MG63 (cell line): ENCODE measurements around the gene SETD9. TPM values are rescaled to one million over a fixed set of nuclear protein-coding genes. Genes with fewer than 3 reads are reported as not detected.

Source experiments
- DNase-seq: peaks from one replicate; pipeline ENCODE4 v3.0.0-alpha.2; 2020
- H3K27me3 ChIP-seq: fragments of 250-450 bp; sonication (Bioruptor Pico); 2 replicates; pipeline ENCODE4 v1.5.1; 2020; ENCODE audit warnings: mild to moderate bottlenecking, moderate library complexity
- H3K36me3 ChIP-seq: fragments of 250-450 bp; sonication (Bioruptor Pico); 2 replicates; pipeline ENCODE4 v1.5.1; 2020; ENCODE audit warnings: mild to moderate bottlenecking, moderate library complexity
- H3K4me3 ChIP-seq: fragments of 250-450 bp; sonication (Bioruptor Pico); 2 replicates; pipeline ENCODE4 v1.5.1; 2020; ENCODE audit warnings: mild to moderate bottlenecking, moderate library complexity
- H3K9me3 ChIP-seq: fragments of 250-450 bp; sonication (Bioruptor Pico); 2 replicates; pipeline ENCODE4 v1.5.1; 2020; ENCODE audit warnings: mild to moderate bottlenecking, moderate library complexity
- total RNA-seq: library from RNA; depleted of rRNA; stranded (reverse); fragments of >200 nt; shearing (Covaris generic); gene quantifications from 2 replicates; pipeline ENCODE4 v1.2.3, GENCODE V29; 2014; ENCODE audit warnings: low replicate concordance; rRNA removed

SETD9 gene, protein sequence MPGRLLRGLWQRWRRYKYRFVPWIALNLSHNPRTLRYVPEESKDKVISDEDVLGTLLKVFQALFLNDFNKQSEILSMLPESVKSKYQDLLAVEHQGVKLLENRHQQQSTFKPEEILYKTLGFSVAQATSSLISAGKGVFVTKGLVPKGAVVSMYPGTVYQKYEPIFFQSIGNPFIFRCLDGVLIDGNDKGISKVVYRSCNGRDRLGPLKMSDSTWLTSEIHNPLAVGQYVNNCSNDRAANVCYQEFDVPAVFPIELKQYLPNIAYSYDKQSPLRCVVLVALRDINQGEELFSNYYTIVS
- 16.0 and 22.5 TPM in 2 replicates for total RNA-seq

DNA sequence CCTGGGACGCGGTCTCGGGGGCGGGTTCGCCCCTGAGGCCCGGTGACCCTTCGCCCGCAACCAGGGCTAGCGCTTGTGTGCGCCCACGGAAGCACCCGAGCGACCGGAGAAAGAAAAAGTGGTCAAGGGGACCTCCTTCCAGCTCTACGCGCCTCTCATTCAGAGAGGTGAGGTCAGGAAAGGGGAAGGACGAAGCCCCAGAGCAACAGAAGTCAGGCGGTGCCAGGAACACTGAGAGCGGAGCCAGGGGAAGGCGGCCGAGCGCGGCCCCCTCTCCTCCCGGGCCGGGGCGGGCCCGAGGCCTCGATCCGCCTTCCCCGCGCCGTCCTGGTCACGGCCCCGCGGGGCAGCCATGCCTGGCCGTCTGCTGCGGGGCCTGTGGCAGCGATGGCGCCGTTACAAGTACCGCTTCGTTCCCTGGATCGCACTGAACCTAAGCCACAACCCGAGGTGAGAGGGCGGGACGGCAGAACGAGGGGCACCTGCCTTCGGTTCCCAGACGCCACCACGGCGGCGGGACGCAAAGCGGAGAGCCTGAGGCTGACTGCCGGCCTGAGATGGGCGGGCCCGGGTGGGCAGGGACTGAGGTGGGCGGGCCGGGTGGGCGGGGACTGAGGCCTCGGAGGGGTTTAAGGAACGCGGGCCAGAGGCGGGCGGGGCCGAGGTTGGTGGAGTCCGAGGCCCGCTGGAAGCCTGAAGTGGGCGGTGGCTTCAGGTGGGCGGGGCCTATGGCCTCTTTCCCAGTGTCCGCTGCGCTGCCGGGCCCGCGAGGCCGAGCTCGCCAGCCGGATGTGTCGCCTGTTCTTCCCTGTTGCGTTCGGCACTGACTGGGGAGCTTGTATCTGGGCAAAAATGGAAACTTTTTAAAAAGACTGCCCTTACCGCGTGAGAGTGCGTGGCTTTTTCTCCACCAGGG lies at the start of gene SETD9:
SETD9 (plus strand) TSS at position 303 of the 916 bp plus-strand sequence; CDS start at position 353, 50 bp downstream.
- Histone ChIP-seq H3K4me3 (peak within 1 kb of the TSS; percentile 82), H3K9me3 (no peaks in the 10 kb centered on the region; the same call in 1 of the 2 replicates), H3K36me3 (no peaks in the 10 kb centered on the region), H3K27me3 (no peaks in the 10 kb centered on the region)
- peak; percentile 97 for DNase-seq

DNA sequence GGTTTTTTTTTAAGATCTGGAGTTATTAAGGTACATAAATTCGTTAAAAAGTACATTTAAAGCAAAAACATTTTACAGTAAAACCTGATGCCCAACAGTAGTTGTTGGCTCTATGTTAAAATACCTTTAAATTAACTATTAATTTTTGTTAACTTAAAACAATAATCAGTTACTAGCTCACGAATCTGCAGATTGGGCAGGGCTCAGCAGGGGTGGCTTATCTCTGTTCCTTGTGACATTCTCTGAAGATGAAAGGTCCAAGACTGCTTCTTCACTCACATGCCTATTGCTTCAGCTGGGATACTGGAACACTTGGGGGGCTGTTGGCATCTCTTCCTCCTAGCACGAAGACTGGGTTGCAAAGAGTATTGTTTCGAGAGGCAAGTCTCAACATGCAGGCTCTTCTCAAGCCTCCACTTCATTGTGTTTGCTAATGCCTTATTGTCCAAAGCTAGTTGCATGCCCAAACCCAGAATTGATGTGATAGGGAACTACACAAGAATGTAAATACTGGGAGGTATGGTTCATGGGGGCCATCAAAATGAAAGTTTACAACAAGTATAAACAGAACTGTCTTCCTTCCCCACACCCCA lies 47.4 kb upstream of the SETD9 start:
- DNase-seq: no peak
- peaks cover 61% of the 10 kb centered on the region for H3K36me3 ChIP-seq
- H3K27me3 ChIP-seq: no peaks in the 10 kb centered on the region
- H3K4me3 ChIP-seq: no peak overlapping the region
- no peaks in the 10 kb centered on the region for H3K9me3 ChIP-seq

DNA sequence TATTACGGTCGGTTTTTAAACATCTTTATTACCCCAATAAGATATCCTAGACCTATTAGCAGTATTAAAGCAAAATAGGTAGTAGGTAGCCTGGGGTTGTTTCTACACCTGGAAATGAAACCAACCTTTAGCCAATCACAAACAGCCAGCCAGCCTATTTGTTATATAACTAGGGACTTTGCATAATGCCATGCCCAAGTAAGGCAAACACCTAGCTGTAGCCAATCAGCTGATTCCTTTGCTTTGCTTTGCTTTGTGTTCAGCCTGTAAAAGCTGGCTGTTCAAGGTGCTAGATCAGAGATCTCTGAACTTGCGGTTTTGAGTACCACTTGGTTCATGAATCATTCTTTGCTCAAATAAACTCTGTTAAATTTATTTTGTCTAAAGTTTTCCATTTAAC lies 46.5 kb upstream of the SETD9 start:
- no peak for DNase-seq
- H3K4me3 ChIP-seq: no peak overlapping the region
- peaks cover 65% of the 10 kb centered on the region for H3K36me3 ChIP-seq
- no peaks in the 10 kb centered on the region for H3K27me3 ChIP-seq
- no peaks in the 10 kb centered on the region for H3K9me3 ChIP-seq

DNA sequence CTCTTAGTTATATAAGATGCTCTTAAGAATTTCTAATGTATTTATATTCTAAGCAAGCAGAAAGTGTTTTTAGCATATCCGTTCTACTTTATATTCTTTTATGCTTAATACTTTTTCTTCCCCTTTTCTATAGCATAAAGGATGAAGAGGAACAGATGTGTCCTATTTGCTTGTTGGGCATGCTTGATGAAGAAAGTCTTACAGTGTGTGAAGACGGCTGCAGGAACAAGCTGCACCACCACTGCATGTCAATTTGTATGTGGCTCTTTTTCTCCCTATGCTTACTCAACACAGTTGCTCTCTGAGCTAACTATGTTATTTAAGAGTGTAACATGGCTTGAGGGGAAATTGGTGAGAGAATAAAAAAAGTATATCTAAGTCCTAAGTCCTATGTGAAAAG lies 37.6 kb upstream of the SETD9 start:
- peaks cover 70% of the 10 kb centered on the region for H3K36me3 ChIP-seq
- H3K9me3 ChIP-seq: no peaks in the 10 kb centered on the region
- no peak overlapping the region for H3K4me3 ChIP-seq
- no peaks in the 10 kb centered on the region for H3K27me3 ChIP-seq
- DNase-seq: no peak

DNA sequence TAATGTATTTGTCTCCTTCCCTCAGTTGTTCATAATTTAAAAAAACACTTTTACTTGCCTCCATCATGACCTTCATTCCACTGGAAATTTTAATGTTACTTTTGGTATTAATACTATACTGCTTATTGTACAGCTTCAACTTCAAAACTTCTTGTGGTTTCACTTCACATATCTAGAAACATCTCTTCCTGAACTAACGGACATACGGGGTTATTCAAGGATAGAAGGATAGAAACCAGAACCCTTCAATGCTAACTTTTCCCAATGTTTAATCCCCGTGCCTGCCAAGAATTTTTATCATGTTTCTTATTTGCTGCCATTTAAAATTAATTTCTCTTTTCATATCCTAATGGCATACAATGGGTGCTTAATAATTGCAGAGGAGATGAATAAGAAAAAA lies 36.3 kb upstream of the SETD9 start:
- no peak for DNase-seq

DNA sequence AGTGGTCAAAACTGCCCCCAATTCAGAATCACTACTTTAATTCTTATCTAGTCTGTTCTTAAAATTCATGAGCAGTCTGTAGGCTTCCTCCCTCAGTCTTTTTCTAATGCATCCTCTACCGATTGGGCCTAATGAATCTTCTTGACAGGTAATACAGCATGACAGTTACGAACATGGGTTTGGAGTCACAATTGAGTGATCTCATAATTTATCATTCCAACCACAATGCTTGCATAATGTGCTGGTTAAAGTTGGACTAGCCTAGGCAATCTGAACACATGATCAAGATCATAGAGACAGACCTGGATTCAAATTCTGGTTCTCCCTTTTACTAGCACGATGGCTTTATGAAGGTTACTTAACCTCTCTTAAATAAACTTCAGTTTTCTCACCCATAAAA lies 33.1 kb upstream of the SETD9 start:
- no peak for DNase-seq
- Histone ChIP-seq H3K36me3 (peaks cover 89% of the 10 kb centered on the region), H3K9me3 (no peaks in the 10 kb centered on the region), H3K27me3 (no peaks in the 10 kb centered on the region), H3K4me3 (no peak overlapping the region)

More for the DNA sequence above, 36.3 kb upstream of the SETD9 start:
- no peaks in the 10 kb centered on the region for H3K27me3 ChIP-seq
- H3K9me3 ChIP-seq: no peaks in the 10 kb centered on the region
- peaks cover 69% of the 10 kb centered on the region for H3K36me3 ChIP-seq
- no peak overlapping the region for H3K4me3 ChIP-seq

DNA sequence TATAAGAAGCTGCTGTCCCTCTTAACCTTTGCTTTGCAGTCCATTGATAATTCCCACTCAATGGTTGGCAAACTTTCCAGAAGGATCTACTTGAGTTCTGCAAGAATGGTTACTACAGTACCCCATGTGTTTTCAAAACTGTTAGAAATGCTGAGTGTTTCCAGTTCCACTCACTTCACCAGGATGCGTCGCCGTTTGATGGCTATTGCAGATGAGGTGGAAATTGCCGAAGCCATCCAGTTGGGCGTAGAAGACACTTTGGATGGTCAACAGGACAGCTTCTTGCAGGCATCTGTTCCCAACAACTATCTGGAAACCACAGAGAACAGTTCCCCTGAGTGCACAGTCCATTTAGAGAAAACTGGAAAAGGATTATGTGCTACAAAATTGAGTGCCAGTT lies 27.8 kb upstream of the SETD9 start:
- Histone ChIP-seq H3K36me3 (peaks cover 92% of the 10 kb centered on the region), H3K27me3 (no peaks in the 10 kb centered on the region), H3K4me3 (no peak overlapping the region), H3K9me3 (no peaks in the 10 kb centered on the region)
- DNase-seq: no peak

DNA sequence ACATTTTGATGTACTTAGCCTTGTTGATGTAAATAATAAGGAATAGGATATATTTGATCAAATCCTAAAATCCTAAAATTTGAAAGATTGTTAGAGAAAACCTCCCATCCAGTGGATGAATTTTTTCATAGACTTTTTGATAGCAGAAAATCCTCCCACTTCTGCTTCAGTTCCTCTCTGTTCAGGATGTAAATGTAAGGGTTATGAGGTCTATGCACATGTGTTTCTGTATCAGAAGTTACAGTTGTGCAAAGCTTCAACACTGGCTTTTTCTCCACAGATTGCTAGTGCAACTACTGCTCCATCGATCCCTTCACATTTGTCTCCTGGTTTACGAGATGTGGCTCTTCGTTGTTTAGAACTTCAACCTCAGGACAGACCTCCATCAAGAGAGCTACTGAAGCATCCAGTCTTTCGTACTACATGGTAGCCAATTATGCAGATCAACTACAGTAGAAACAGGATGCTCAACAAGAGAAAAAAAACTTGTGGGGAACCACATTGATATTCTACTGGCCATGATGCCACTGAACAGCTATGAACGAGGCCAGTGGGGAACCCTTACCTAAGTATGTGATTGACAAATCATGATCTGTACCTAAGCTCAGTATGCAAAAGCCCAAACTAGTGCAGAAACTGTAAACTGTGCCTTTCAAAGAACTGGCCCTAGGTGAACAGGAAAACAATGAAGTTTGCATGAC lies 16.0 kb upstream of the SETD9 start:
- no peaks in the 10 kb centered on the region for H3K9me3 ChIP-seq
- no peak overlapping the region for H3K4me3 ChIP-seq
- no peak for DNase-seq
- peaks cover 61% of the 10 kb centered on the region for H3K36me3 ChIP-seq
- no peaks in the 10 kb centered on the region for H3K27me3 ChIP-seq

DNA sequence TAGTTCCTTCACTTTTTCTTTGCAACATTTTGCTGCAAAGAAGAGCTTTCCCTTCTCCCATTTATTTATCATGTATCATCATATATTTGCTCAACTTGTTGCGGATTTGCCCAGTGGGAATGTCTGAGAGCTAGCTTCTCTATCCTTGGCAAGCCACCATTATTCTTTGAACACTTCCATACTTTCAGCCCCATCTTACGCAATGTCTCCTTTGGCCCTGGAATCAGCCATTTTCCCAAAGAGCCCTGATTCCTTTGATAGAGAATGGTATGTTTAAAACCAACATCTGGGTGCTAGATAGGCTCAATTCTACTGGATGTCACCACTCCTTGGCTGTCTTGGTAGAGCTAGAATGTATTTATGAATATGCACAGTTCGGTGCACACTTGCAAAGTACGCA lies 12.6 kb upstream of the SETD9 start:
- Histone ChIP-seq H3K9me3 (no peaks in the 10 kb centered on the region), H3K27me3 (no peaks in the 10 kb centered on the region), H3K4me3 (no peak overlapping the region), H3K36me3 (peaks cover 28% of the 10 kb centered on the region)
- no peak for DNase-seq

DNA sequence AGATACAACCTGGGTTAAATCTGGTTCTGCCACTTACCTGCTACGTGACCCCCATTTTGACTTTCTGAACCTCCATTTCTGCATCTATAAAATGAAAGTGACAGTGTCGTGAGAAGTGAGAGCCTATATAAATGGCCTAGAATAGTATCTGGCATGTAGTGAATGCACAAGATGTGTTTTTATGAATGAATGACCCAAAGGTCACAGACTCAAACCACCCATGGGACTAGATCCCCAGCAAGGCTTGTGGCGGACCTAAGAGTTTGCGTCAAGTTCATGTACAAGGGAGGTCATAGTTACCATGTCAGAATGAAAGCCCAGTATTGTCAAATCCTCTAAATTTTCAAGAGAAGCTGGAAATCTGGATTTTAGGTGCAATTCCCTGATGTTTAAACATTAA lies 11.2 kb upstream of the SETD9 start:
- no peak for DNase-seq
- H3K9me3 ChIP-seq: no peaks in the 10 kb centered on the region
- H3K27me3 ChIP-seq: no peaks in the 10 kb centered on the region
- H3K4me3 ChIP-seq: no peak overlapping the region
- H3K36me3 ChIP-seq: peaks cover 22% of the 10 kb centered on the region

DNA sequence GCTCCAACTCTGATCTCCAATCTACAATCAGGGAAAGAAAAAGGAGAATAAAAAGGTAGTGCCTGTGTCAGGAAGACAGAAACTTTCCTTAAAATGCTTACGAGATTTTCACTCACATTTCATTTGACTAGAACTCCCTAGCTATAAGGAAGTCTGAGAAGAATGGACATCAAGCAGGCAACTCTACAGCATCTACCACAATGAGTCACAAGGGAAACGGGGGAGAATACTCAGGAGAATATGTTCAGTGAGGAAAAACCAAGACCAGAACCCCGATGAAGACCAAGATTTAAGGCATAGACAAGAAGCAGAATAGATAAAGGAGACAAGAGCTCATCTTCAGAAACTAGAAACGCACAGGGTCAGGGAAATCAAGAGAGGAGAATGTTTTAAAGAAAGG lies 9.0 kb upstream of the SETD9 start:
- no peak for DNase-seq

DNA sequence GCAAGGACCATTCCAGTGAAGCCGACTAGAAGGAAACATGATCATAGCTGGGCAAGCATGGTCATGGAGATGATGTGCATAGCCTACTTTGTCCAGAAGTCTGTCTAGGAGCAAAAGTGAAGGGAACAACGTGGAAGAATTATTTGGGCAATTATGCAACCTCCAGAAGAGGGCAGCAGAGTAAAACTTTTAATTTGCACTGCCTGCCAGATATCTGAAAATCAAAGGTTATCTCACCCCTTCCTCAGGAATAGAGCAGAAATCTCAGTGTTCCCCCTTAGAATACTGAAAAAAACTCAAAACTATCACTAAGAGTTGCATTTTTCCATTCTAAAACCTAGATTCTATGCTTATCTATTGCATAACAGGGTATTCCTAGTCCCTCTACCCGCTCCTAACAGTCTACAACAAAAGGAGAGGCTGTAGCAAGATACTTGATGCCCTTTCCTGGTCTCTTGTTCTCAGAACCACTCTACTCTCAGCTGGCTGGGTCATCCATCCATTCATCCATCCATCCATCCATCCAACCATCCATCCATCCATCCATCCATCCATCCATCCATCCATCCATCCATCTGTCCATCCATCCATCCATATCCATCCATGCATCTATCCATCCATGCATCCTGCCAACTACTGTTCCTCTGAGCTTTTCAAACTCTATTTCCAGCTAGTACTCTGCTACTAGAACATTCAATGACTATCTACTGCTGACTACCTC lies 8.4 kb upstream of the SETD9 start:
- DNase-seq: no peak
- H3K27me3 ChIP-seq: no peaks in the 10 kb centered on the region
- peaks cover 3% of the 10 kb centered on the region; the same call in 1 of the 2 replicates for H3K9me3 ChIP-seq
- H3K36me3 ChIP-seq: peaks cover 5% of the 10 kb centered on the region; the same call in 1 of the 2 replicates
- no peak overlapping the region for H3K4me3 ChIP-seq

More for the DNA sequence above, 9.0 kb upstream of the SETD9 start:
- peaks cover 5% of the 10 kb centered on the region; the same call in 1 of the 2 replicates for H3K36me3 ChIP-seq
- H3K27me3 ChIP-seq: no peaks in the 10 kb centered on the region
- H3K9me3 ChIP-seq: peaks cover 3% of the 10 kb centered on the region; the same call in 1 of the 2 replicates
- H3K4me3 ChIP-seq: no peak overlapping the region

DNA sequence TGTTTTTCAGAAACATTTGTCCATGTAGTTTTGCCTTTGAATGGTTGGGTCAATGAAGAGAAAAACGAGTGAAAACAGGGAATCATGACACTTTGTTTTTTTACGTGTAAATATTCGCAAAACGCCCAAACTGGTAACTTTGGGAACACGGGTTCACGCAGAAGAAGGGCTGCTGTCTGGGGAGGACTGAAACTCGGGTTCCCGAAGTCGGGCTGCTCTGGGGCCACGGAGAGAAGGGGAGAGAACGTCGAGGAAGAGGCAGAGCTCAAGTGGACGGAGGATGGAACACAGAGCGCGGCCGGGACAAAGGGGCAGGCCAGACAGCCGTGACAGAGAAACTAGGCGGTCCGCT lies 478 bp upstream of the SETD9 start:
- H3K27me3 ChIP-seq: no peaks in the 10 kb centered on the region
- H3K36me3 ChIP-seq: no peaks in the 10 kb centered on the region
- peaks cover 3% of the 10 kb centered on the region; the same call in 1 of the 2 replicates for H3K9me3 ChIP-seq
- DNase-seq: no peak
- peak overlapping the region; percentile 82 for H3K4me3 ChIP-seq

DNA sequence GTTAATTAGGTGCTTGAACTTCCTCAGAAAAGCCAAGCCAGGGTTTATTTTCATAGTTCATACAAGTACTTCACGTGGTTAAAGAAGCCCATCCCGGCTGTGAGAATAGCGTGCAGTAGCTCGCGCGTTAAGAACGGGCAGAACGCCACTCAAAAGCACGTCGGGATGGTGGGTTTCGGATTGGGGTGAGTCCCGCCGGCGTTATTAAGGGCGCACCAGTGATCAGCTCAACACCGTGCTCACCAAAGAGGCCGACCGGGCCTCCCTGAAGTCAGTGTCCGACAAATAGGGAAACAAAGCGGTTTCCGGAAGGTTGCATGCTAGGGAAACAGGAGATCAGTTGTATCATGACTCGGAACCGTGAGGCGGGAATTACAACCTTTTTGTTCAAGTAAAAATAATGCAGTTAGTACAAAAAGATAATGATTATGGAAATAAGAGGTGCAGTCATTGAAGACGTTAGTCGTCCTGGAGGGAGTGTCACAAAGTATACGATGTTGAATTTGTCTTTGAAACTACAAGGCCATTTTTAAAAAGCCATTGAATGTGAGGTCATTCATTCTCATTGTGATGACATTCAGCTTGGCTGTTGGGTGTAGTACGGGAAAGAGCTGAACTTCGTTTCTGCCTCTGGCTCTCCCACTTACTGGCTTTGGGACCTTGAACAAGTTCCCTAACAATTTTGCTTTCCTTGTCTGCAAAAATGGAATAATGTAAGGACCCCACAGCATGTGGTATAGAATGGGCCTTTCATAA lies 992 bp downstream of the SETD9 start:
- no peaks in the 10 kb centered on the region for H3K36me3 ChIP-seq
- H3K27me3 ChIP-seq: no peaks in the 10 kb centered on the region
- H3K9me3 ChIP-seq: no peaks in the 10 kb centered on the region
- DNase-seq: peak; percentile 51
- peak overlapping the region; percentile 82 for H3K4me3 ChIP-seq

DNA sequence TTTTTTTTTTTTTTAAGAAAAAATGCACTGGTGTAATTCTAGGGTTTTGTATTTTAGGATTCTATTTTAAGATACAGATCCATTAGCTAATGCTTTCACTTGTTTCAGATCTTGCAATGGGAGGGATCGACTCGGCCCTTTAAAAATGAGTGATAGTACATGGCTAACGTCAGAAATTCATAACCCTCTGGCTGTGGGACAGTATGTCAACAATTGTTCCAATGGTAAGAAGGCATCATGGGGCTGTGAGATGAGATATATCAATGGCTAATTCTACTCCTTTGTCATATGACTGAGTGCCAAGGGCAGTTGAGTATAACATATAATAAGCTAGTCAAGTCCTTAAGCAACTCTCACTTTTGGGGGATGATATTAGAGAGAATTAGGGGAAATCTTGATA lies 4.4 kb downstream of the SETD9 start:
- H3K36me3 ChIP-seq: peaks cover 3% of the 10 kb centered on the region; the same call in 1 of the 2 replicates
- no peak for DNase-seq
- no peaks in the 10 kb centered on the region for H3K27me3 ChIP-seq
- H3K9me3 ChIP-seq: no peaks in the 10 kb centered on the region
- no peak overlapping the region for H3K4me3 ChIP-seq
